SU-DHL-6 (cell line): ENCODE data around the gene HCFC1.

Experiments
- EZH2phosphoT487 ChIP-seq: fragments of 200-600 bp; sonication (generic), shearing (Covaris generic); conservative IDR thresholded peaks from 2 replicates; pipeline ENCODE4 v1.6.1; 2018; ENCODE audit warnings: mild to moderate bottlenecking, antibody characterized with exemption, low read length, moderate library complexity, mixed read lengths
- TF ChIP-seq, protein P1 (sequence below): fragments of 200-600 bp; sonication (generic); IDR thresholded peaks from one replicate; pipeline ENCODE4 v1.5.1; 2017; ENCODE audit warnings: antibody characterized with exemption, mild to moderate bottlenecking, low read length, moderate library complexity; ENCODE audit not compliant: insufficient read depth, poor library complexity, severe bottlenecking

DNA sequence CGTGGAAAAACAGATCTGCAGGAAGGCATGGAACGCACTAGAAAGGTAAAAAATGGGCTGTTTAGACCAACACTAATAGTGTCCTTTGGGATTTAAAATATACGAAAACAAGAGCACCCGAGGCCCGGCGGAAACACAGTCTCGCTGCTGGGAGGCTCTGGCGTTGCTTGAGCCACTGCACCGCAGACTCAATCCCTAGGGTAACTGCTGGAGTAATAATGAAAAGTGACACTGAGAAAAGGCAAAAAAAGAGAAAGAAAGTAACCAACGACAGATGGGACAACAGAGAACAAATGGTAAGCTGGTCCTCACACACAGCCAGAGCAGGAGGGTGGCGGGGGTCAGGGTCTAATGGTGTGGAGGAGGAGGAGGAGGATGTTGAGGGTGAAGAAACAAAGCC, 32.7 kb upstream of the HCFC1 start:
- TF ChIP-seq, protein P1, sequence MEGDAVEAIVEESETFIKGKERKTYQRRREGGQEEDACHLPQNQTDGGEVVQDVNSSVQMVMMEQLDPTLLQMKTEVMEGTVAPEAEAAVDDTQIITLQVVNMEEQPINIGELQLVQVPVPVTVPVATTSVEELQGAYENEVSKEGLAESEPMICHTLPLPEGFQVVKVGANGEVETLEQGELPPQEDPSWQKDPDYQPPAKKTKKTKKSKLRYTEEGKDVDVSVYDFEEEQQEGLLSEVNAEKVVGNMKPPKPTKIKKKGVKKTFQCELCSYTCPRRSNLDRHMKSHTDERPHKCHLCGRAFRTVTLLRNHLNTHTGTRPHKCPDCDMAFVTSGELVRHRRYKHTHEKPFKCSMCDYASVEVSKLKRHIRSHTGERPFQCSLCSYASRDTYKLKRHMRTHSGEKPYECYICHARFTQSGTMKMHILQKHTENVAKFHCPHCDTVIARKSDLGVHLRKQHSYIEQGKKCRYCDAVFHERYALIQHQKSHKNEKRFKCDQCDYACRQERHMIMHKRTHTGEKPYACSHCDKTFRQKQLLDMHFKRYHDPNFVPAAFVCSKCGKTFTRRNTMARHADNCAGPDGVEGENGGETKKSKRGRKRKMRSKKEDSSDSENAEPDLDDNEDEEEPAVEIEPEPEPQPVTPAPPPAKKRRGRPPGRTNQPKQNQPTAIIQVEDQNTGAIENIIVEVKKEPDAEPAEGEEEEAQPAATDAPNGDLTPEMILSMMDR = no peak
- no peak for TF ChIP-seq EZH2phosphoT487
